NB4 (cell line): ENCODE measurements around the gene THSD4.

ENCODE experiments used
- POLR2A ChIP-seq: IDR thresholded peaks from 2 replicates; pipeline ENCODE4 v1.6.1; 2011; ENCODE audit warnings: mild to moderate bottlenecking; ENCODE audit not compliant: insufficient read length; ENCODE audit errors: extremely low read depth
- TF ChIP-seq, protein P1 (sequence below): IDR thresholded peaks from one replicate; pipeline ENCODE4 v1.5.1; 2012; ENCODE audit warnings: low read depth, low read length
- TF ChIP-seq, protein P2 (sequence below): IDR thresholded peaks from 2 replicates; pipeline ENCODE4 v1.6.1; 2011; ENCODE audit warnings: low read depth, low read length

DNA sequence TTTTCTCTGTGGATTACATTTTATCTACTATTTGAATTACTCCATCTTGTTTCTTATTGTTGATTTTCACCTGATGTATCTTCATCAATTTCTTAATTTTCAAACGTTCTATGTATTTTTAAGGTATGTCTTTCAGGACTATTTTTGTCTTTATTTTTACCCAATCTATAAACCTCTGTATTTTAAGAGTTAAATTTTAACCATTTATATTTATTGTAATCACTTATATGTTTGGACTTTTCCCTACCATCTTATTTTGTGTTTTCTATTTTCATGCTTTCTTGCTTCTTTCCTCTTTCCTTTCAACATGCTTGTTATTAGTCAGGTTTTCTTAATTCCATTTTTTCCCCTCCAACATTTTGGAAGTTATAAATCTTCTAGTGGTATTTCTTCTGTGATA is 645.6 kb downstream of the THSD4 start:
- TF ChIP-seq, protein P1, sequence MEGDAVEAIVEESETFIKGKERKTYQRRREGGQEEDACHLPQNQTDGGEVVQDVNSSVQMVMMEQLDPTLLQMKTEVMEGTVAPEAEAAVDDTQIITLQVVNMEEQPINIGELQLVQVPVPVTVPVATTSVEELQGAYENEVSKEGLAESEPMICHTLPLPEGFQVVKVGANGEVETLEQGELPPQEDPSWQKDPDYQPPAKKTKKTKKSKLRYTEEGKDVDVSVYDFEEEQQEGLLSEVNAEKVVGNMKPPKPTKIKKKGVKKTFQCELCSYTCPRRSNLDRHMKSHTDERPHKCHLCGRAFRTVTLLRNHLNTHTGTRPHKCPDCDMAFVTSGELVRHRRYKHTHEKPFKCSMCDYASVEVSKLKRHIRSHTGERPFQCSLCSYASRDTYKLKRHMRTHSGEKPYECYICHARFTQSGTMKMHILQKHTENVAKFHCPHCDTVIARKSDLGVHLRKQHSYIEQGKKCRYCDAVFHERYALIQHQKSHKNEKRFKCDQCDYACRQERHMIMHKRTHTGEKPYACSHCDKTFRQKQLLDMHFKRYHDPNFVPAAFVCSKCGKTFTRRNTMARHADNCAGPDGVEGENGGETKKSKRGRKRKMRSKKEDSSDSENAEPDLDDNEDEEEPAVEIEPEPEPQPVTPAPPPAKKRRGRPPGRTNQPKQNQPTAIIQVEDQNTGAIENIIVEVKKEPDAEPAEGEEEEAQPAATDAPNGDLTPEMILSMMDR, result no peak
- TF ChIP-seq POLR2A, result no peak
- TF ChIP-seq, protein P2, sequence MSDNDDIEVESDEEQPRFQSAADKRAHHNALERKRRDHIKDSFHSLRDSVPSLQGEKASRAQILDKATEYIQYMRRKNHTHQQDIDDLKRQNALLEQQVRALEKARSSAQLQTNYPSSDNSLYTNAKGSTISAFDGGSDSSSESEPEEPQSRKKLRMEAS, result no peak
